ENCODE measurements around the gene NRROS. TPM values are rescaled to one million over a fixed set of nuclear protein-coding genes. Genes with fewer than 3 reads are reported as not detected.

NRROS gene
- total RNA-seq, 4 donors from 2014 or later = 0.95 to 4.5 (median 1.5) TPM

DNA sequence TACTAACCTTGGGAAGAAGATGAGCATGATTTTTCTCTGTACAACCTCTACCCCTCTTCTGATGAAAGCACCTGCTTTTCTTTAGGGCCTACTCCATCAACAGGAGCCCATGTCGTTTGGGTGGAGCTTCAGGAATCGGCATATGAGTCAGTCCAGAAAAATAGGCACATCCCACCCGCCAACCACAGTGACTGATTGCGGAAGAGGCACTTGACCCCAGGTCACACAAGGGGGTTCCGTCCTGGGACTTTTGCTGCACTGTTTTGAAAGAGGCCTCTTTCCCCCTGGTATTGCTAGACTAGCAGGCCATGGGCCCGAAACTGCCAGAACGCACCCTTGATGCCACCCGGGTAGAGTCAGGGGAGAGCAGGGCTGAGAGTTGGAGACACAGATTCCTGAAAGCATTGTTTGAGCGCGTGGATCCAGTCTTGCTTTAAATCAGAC, 19.3 kb upstream of the NRROS start:
- Histone ChIP-seq H3K9me3 (no peaks in the 10 kb centered on the region), H3K27ac (peak overlapping the region; percentile 65), H3K4me1 (peaks cover 27% of the 10 kb centered on the region), H3K4me3 (no peak overlapping the region), H3K27me3 (no peaks in the 10 kb centered on the region), H3K36me3 (no peaks in the 10 kb centered on the region)
- TF ChIP-seq POLR2A (IDR thresholded peaks at IDR 0.05) (no peak), EP300 (IDR thresholded peaks at IDR 0.05) (no peak), POLR2AphosphoS5 (IDR thresholded peaks at IDR 0.05) (no peak)
- TF ChIP-seq, protein P1, sequence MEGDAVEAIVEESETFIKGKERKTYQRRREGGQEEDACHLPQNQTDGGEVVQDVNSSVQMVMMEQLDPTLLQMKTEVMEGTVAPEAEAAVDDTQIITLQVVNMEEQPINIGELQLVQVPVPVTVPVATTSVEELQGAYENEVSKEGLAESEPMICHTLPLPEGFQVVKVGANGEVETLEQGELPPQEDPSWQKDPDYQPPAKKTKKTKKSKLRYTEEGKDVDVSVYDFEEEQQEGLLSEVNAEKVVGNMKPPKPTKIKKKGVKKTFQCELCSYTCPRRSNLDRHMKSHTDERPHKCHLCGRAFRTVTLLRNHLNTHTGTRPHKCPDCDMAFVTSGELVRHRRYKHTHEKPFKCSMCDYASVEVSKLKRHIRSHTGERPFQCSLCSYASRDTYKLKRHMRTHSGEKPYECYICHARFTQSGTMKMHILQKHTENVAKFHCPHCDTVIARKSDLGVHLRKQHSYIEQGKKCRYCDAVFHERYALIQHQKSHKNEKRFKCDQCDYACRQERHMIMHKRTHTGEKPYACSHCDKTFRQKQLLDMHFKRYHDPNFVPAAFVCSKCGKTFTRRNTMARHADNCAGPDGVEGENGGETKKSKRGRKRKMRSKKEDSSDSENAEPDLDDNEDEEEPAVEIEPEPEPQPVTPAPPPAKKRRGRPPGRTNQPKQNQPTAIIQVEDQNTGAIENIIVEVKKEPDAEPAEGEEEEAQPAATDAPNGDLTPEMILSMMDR (IDR thresholded peaks at IDR 0.05) = no peak
- 82% methylated on average over 5 of the region's 10 CpGs for WGBS
- peak in 1 of 2 donors; percentile 78 for DNase-seq (ENCODE audit: low spot score in 2 of 2)

DNA sequence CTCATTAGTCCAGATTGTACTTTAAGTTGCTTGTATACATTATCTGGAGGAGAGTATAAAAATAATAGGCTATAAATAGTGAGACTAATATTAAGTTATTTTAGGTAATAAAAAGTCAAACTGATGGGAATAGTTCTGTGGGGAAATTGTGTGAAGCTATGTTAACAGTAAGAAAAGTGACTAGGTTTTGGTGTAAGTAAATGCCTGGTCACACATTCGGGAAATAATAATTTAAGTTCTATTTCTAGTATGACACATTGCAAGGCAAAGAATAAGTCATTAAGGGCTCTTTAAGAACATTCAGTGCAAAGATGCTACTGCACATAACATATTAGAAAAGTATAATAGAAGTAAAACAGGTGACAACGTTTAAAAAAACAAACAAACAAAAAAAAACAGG, 18.8 kb upstream of the NRROS start:
- Histone ChIP-seq H3K36me3 (no peaks in the 10 kb centered on the region), H3K27me3 (no peaks in the 10 kb centered on the region), H3K9me3 (no peaks in the 10 kb centered on the region), H3K4me1 (peaks cover 27% of the 10 kb centered on the region), H3K4me3 (no peak overlapping the region), H3K27ac (peak overlapping the region; percentile 65)
- no peak for DNase-seq (ENCODE audit: low spot score in 2 of 2)
- WGBS = 65% methylated on average over 2 of the region's 2 CpGs
- TF ChIP-seq, protein P1 (IDR thresholded peaks at IDR 0.05) = no peak
- TF ChIP-seq POLR2AphosphoS5 (IDR thresholded peaks at IDR 0.05) (no peak), POLR2A (IDR thresholded peaks at IDR 0.05) (no peak), EP300 (IDR thresholded peaks at IDR 0.05) (no peak)

DNA sequence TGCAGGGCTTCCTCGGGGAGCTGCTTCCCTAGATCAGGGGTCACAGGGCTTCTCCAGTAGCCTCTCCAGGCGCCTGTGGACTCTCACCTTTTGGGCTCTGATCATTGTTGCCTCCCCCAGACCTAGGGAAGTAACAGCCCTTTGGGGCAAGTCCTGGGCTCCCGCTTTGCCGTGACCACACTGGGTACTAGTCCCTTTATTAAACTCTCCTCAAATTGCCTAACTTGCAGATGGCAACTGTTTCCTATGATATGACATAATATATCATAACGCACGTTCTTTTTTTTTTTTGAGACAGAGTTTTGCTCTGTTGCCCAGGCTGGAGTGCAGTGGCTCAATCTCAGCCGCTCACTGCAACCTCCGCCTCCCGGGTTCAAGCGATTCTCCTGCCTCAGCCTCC, 17.9 kb upstream of the NRROS start:
- no peak for TF ChIP-seq POLR2A (IDR thresholded peaks at IDR 0.05)
- no peak for TF ChIP-seq POLR2AphosphoS5 (IDR thresholded peaks at IDR 0.05)
- TF ChIP-seq EP300 (IDR thresholded peaks at IDR 0.05) = no peak
- TF ChIP-seq, protein P1 (IDR thresholded peaks at IDR 0.05) = no peak
- Histone ChIP-seq H3K27me3 (no peaks in the 10 kb centered on the region), H3K36me3 (no peaks in the 10 kb centered on the region), H3K4me3 (no peak overlapping the region), H3K9me3 (no peaks in the 10 kb centered on the region), H3K4me1 (peaks cover 27% of the 10 kb centered on the region), H3K27ac (no peak overlapping the region)
- 91% methylated on average over 10 of the region's 10 CpGs for WGBS
- no peak for DNase-seq (ENCODE audit: low spot score in 2 of 2)

DNA sequence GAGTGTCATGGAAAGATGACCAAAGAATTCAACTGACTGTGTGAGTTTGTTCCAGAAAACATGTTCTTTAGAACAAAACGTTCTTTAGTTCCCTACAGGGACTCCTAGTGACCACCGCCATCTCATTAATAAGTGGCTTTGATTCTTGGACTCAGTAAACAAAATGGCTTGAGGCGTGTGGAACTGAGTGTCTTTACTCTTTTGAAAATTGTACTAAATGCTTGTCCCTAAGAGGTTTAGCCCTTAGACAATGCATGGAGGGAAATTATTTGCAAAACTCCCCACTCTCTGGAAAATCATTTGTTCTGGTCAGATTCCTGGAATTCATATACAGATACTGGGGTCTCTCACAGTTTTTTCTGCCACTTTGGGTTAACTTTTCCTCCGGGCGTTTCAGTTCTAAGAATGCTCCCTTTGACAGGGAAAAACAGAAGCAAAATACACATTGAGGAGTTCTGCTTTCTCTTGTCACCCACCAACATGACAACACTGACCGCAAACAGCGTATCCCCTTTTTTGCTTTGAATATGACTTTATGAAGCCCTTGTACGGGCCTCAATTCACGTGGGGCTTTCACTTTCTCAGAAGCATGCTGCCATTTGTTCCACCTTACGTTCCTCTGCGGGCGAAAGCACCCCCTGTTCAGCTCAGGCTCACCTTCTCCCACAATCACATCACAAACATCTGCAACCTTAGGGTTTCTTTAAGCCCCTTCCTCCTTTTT, 15.3 kb upstream of the NRROS start:
- no peak overlapping the region for H3K4me3 ChIP-seq
- TF ChIP-seq EP300 (IDR thresholded peaks at IDR 0.05) (peak; percentile 46), POLR2AphosphoS5 (IDR thresholded peaks at IDR 0.05) (no peak)
- 74% methylated on average over 12 of the region's 12 CpGs for WGBS

DNA sequence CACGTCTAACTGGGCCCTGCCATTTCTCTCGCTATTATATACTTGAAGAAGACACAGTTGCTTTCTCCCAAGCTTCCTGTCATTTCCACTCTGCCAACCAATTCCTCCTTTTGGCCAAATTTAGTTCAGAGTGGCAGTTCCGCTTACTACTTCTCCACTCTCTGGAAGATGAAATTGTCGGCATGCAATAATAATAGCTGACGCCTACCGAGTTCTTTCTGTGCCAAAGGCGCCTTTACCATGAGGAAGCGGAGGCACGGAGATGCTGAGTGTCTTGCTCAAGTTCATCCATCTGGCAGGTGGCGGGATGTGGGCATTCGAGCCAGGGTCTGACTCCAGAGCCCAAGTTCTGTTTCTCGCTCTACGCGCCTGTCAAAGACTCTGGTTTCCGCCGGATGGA, 14.6 kb upstream of the NRROS start:
- Histone ChIP-seq H3K27me3 (no peaks in the 10 kb centered on the region), H3K27ac (peak overlapping the region; percentile 88), H3K9me3 (no peaks in the 10 kb centered on the region), H3K4me1 (peaks cover 21% of the 10 kb centered on the region), H3K4me3 (no peak overlapping the region), H3K36me3 (no peaks in the 10 kb centered on the region)
- WGBS = 95% methylated on average over 13 of the region's 16 CpGs
- no peak for DNase-seq (ENCODE audit: low spot score in 2 of 2)
- TF ChIP-seq, protein P1 (IDR thresholded peaks at IDR 0.05) = no peak
- no peak for TF ChIP-seq POLR2A (IDR thresholded peaks at IDR 0.05)
- TF ChIP-seq POLR2AphosphoS5 (IDR thresholded peaks at IDR 0.05) = no peak

More for the DNA sequence above, 15.3 kb upstream of the NRROS start:
- H3K27me3 ChIP-seq = no peaks in the 10 kb centered on the region
- no peaks in the 10 kb centered on the region for H3K9me3 ChIP-seq
- no peak for DNase-seq (ENCODE audit: low spot score in 2 of 2)
- H3K27ac ChIP-seq = peak overlapping the region; percentile 88
- H3K4me1 ChIP-seq = peaks cover 23% of the 10 kb centered on the region
- no peaks in the 10 kb centered on the region for H3K36me3 ChIP-seq
